Ishikawa (cell line): ENCODE measurements around the gene NMB.

Experiments used
- EP300 ChIP-seq: IDR thresholded peaks from 2 replicates; pipeline ENCODE4 v1.6.1; 2012; ENCODE audit warnings: borderline replicate concordance
- FOXM1 ChIP-seq: IDR thresholded peaks from 2 replicates; pipeline ENCODE4 v1.6.1; 2012; ENCODE audit warnings: low read depth, borderline replicate concordance
- RAD21 ChIP-seq: IDR thresholded peaks from 2 replicates; pipeline ENCODE4 v1.6.1; 2012; ENCODE audit warnings: low read depth
- YY1 ChIP-seq: IDR thresholded peaks from 2 replicates; pipeline ENCODE4 v1.6.1; 2012; ENCODE audit warnings: low read depth
- ZBTB7A ChIP-seq: IDR thresholded peaks from 2 replicates; pipeline ENCODE4 v1.6.1; 2012; ENCODE audit warnings: low read depth
- TF ChIP-seq, protein P1 (sequence below): IDR thresholded peaks from 2 replicates; pipeline ENCODE4 v1.6.1; 2012; ENCODE audit warnings: low read depth, mild to moderate bottlenecking

DNA sequence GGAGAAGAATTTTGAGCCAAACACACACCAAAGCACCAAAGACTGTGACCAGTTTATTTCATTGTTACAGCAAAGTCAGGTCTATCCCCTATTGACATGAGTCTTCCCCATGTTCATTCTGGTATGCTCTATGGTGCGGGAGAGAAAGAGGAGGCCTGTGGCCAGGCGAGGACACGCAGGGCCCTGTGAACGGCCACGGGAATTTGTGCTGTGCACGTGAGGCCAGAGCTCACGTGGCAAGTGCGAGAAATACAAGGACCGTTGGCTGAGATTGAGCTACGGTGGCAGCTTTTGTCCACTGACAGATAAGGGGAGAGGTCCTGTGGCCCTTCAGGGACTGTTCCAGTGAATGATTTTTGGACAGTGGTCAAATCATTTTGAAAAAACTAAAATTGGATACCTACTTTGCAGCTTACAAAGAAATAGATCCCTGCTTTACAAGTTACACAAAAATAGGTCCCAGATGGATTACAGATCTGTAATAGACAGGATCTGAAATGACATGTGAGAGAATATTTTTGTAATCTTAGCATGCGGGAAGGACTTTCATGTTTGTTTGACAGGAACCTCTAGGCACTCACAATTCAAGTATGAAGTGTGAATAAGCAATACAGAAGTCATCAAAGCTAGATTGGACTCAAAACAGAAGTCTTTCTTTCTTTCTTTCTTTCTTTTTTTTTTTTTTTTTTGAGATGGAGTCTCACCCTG lies 48.0 kb downstream of the NMB start:
- TF ChIP-seq, protein P1, sequence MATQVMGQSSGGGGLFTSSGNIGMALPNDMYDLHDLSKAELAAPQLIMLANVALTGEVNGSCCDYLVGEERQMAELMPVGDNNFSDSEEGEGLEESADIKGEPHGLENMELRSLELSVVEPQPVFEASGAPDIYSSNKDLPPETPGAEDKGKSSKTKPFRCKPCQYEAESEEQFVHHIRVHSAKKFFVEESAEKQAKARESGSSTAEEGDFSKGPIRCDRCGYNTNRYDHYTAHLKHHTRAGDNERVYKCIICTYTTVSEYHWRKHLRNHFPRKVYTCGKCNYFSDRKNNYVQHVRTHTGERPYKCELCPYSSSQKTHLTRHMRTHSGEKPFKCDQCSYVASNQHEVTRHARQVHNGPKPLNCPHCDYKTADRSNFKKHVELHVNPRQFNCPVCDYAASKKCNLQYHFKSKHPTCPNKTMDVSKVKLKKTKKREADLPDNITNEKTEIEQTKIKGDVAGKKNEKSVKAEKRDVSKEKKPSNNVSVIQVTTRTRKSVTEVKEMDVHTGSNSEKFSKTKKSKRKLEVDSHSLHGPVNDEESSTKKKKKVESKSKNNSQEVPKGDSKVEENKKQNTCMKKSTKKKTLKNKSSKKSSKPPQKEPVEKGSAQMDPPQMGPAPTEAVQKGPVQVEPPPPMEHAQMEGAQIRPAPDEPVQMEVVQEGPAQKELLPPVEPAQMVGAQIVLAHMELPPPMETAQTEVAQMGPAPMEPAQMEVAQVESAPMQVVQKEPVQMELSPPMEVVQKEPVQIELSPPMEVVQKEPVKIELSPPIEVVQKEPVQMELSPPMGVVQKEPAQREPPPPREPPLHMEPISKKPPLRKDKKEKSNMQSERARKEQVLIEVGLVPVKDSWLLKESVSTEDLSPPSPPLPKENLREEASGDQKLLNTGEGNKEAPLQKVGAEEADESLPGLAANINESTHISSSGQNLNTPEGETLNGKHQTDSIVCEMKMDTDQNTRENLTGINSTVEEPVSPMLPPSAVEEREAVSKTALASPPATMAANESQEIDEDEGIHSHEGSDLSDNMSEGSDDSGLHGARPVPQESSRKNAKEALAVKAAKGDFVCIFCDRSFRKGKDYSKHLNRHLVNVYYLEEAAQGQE = no peak
- TF ChIP-seq RAD21 = no peak
- no peak for TF ChIP-seq ZBTB7A
- TF ChIP-seq FOXM1 = no peak
- no peak for TF ChIP-seq EP300
- no peak for TF ChIP-seq YY1
